Amniotic stem cell (primary cell): ENCODE results near the gene SLC2A13.
"Not testable (repeated sequence)": the region's sequence is repeated elsewhere in the genome, so short reads cannot be mapped to it uniquely, and the experiment has no call there.

ENCODE experiments used
- DNase-seq: peaks from one replicate; lab custom pipeline; 2025; lab: John Stamatoyannopoulos, UW

SLC2A13 gene

GRCh38 chr12:39752482-39753137, 353.3 kb downstream of the SLC2A13 start:
- no peak for DNase-seq

GRCh38 chr12:39746151-39746550, 359.7 kb downstream of the SLC2A13 start:
- not testable (repeated sequence) for DNase-seq

- no peak for DNase-seq
Measured at GRCh38 chr12:39743655-39744054, 362.2 kb downstream of the SLC2A13 start.

- DNase-seq: no peak
Measured at GRCh38 chr12:39736406-39736805, 369.5 kb downstream of the SLC2A13 start.

GRCh38 chr12:39723831-39724230, 382.1 kb downstream of the SLC2A13 start:
- no peak for DNase-seq

- no peak for DNase-seq
Measured at GRCh38 chr12:39722504-39722903, 383.4 kb downstream of the SLC2A13 start.

GRCh38 chr12:39713552-39713951, 392.3 kb downstream of the SLC2A13 start:
- no peak for DNase-seq

- DNase-seq: no peak
Measured at GRCh38 chr12:39712334-39712733, 393.5 kb downstream of the SLC2A13 start.
